Naive B cell (primary cell): ENCODE results near the gene DGCR6L. TPM values are rescaled to one million over a fixed set of nuclear protein-coding genes. Genes with fewer than 3 reads are reported as not detected.
"Not testable (repeated sequence)": the region's sequence is repeated elsewhere in the genome, so short reads cannot be mapped to it uniquely, and the experiment has no call there.

ENCODE experiments used
- ATAC-seq, 2 donors: fragments of 150-1000 bp; cut with Tn5 transposase; 2 replicates each; pipeline ENCODE4 v1.10.0; 2021; ENCODE audit warnings: low read depth in 2 of 2, mild to moderate bottlenecking in 2 of 2, moderate library complexity in 2 of 2
- DNase-seq: peaks from one replicate; pipeline ENCODE4 v3.0.0; 2022
- H3K27ac Mint-ChIP-seq, 6 donors: one replicate each; pipeline ENCODE4 v1.8.0; 2020 to 2022; ENCODE audit warnings: mild to moderate bottlenecking in 6 of 6, mixed read lengths in 6 of 6, moderate library complexity in 5 of 6, inconsistent platforms in 2 of 6
- H3K27me3 Mint-ChIP-seq, 3 donors: one replicate each; pipeline ENCODE4 v1.8.0; 2021 to 2022; ENCODE audit warnings: mixed read lengths in 3 of 3, mild to moderate bottlenecking in 1 of 3
- H3K36me3 Mint-ChIP-seq, 2 donors: one replicate each; pipeline ENCODE4 v1.8.0; 2020 to 2022; ENCODE audit warnings: mixed read lengths in 2 of 2, inconsistent platforms in 1 of 2, mild to moderate bottlenecking in 1 of 2
- H3K4me1 Mint-ChIP-seq, 3 donors: one replicate each; pipeline ENCODE4 v1.8.0; 2020 to 2022; ENCODE audit warnings: mixed read lengths in 3 of 3, inconsistent platforms in 1 of 3, mild to moderate bottlenecking in 1 of 3, moderate library complexity in 1 of 3
- H3K4me3 Mint-ChIP-seq, 8 donors: one replicate each; pipeline ENCODE4 v1.8.0; 2020 to 2022; ENCODE audit warnings: mild to moderate bottlenecking in 8 of 8, mixed read lengths in 8 of 8, moderate library complexity in 8 of 8, inconsistent platforms in 2 of 8
- H3K9me3 Mint-ChIP-seq, 7 donors: one replicate each; pipeline ENCODE4 v1.8.0; 2020 to 2022; ENCODE audit warnings: mixed read lengths in 7 of 7, mild to moderate bottlenecking in 5 of 7, inconsistent platforms in 2 of 7, moderate library complexity in 1 of 7
- polyA plus RNA-seq, 6 donors: library from polyadenylated mRNA; unstranded; fragments of 300-500 nt; fragmentation: Illumina TruSeq; gene quantifications; one replicate each; pipeline ENCODE4 v1.2.3, GENCODE V29; 2021; ENCODE audit warnings: low read depth in 6 of 6

DGCR6L gene
- polyA plus RNA-seq, 6 donors from 2014 or later, result 54.0 to 84.4 (median 56.6) TPM

GRCh38 chr22:20354238-20354975, 34.5 kb upstream of the DGCR6L start:
- no peaks in the 10 kb centered on the region for H3K27me3 Mint-ChIP-seq
- H3K36me3 Mint-ChIP-seq, result no peaks in the 10 kb centered on the region
- no peak for ATAC-seq
- no peaks in the 10 kb centered on the region for H3K4me1 Mint-ChIP-seq
- H3K4me3 Mint-ChIP-seq, result no peak overlapping the region
- H3K27ac Mint-ChIP-seq, result no peak overlapping the region
- no peak for DNase-seq
- H3K9me3 Mint-ChIP-seq, result no peaks in the 10 kb centered on the region

GRCh38 chr22:20352536-20352935, 32.7 kb upstream of the DGCR6L start:
- not testable (repeated sequence) for H3K9me3 Mint-ChIP-seq, H3K4me3 Mint-ChIP-seq, DNase-seq, ATAC-seq, H3K4me1 Mint-ChIP-seq, H3K36me3 Mint-ChIP-seq, H3K27me3 Mint-ChIP-seq
- H3K27ac Mint-ChIP-seq, result peak overlapping the region in 1 of 6 donors; percentile 76

DNA sequence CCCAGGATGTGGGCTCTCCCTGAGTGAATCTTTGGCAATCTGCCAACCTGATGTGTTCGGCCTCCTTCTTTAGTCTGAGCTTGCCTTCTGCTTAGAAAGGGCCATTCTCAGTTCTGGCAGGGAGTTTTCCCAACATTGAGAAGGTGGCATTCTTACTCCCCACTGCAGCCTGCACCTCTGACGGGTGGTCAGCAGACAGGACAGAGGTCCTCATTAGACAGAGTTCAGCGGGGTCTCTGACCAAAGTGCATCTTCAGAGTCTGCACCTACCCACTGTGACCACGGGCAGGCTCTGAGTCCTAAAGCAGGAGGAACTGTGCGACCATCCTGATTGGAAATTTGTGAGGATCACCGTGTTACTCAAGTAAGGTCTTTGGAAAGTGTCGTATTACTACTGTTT, 26.7 kb upstream of the DGCR6L start:
- ATAC-seq, H3K27me3 Mint-ChIP-seq, H3K4me1 Mint-ChIP-seq, H3K27ac Mint-ChIP-seq, H3K4me3 Mint-ChIP-seq, H3K36me3 Mint-ChIP-seq, H3K9me3 Mint-ChIP-seq, DNase-seq: not testable (repeated sequence)

DNA sequence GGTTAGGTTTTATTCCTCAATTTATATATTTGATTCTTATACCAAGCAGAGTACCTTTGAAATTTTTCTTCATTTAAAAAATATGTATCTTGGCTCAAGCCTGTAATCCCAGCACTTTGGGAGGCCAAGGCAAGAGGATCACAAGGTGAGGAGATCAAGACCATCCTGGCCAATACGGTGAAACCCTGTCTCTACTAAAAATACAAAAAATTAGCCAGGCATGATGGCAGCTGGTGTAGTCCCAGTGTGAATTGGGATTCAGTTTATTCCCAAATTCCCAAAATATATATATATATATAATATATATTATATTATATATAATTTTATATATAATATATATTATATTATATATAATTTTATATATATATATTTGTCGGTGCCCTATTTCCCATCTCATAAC, 18.4 kb upstream of the DGCR6L start:
- not testable (repeated sequence) for DNase-seq, H3K4me3 Mint-ChIP-seq

GRCh38 chr22:20337807-20338206, 17.9 kb upstream of the DGCR6L start:
- not testable (repeated sequence) for H3K4me3 Mint-ChIP-seq, H3K27ac Mint-ChIP-seq, ATAC-seq, H3K27me3 Mint-ChIP-seq, H3K4me1 Mint-ChIP-seq, DNase-seq, H3K36me3 Mint-ChIP-seq, H3K9me3 Mint-ChIP-seq

More for the DNA sequence above, 18.4 kb upstream of the DGCR6L start:
- ATAC-seq, H3K4me1 Mint-ChIP-seq, H3K27me3 Mint-ChIP-seq, H3K27ac Mint-ChIP-seq, H3K36me3 Mint-ChIP-seq, H3K9me3 Mint-ChIP-seq: not testable (repeated sequence)

DNA sequence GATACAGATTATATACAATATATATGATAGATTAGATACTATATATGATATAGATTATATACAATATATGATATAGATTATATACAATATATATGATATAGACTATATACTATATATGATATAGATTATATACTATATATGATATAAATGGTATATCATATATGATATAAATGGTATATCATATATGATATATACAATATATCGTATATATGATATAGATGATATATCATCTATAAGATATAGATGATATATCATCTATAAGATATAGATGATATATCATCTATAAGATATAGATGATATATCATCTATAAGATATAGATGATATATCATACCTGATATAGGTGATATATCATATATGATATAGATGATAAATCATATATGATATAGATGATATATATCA, 16.7 kb upstream of the DGCR6L start:
- not testable (repeated sequence) for DNase-seq, H3K27ac Mint-ChIP-seq, H3K36me3 Mint-ChIP-seq, H3K4me3 Mint-ChIP-seq, ATAC-seq, H3K27me3 Mint-ChIP-seq, H3K9me3 Mint-ChIP-seq, H3K4me1 Mint-ChIP-seq

- not testable (repeated sequence) for H3K4me3 Mint-ChIP-seq, H3K27me3 Mint-ChIP-seq, H3K36me3 Mint-ChIP-seq, H3K9me3 Mint-ChIP-seq, H3K27ac Mint-ChIP-seq, H3K4me1 Mint-ChIP-seq, DNase-seq, ATAC-seq
Measured at GRCh38 chr22:20328569-20328930, 8.7 kb upstream of the DGCR6L start.

- not testable (repeated sequence) for H3K27me3 Mint-ChIP-seq, H3K27ac Mint-ChIP-seq, H3K4me3 Mint-ChIP-seq, H3K36me3 Mint-ChIP-seq, DNase-seq, H3K9me3 Mint-ChIP-seq, ATAC-seq
- H3K4me1 Mint-ChIP-seq, result peaks cover 0 to 17% (median 11%) of the 10 kb centered on the region in 3 donors
Measured at GRCh38 chr22:20325996-20326395, 6.1 kb upstream of the DGCR6L start.

- DNase-seq (no peak), ATAC-seq (no peak)
- H3K36me3 Mint-ChIP-seq, result no peaks in the 10 kb centered on the region
- peaks cover 6 to 29% (median 20%) of the 10 kb centered on the region in 3 donors for H3K4me1 Mint-ChIP-seq
- H3K9me3 Mint-ChIP-seq, result peaks cover 0 to 2% (median 0%) of the 10 kb centered on the region in 7 donors
- H3K27ac Mint-ChIP-seq, result no peak overlapping the region
- no peaks in the 10 kb centered on the region for H3K27me3 Mint-ChIP-seq
- peak overlapping the region in 1 of 8 donors; percentile 43 for H3K4me3 Mint-ChIP-seq
Measured at GRCh38 chr22:20324139-20324516, 4.3 kb upstream of the DGCR6L start.

DNA sequence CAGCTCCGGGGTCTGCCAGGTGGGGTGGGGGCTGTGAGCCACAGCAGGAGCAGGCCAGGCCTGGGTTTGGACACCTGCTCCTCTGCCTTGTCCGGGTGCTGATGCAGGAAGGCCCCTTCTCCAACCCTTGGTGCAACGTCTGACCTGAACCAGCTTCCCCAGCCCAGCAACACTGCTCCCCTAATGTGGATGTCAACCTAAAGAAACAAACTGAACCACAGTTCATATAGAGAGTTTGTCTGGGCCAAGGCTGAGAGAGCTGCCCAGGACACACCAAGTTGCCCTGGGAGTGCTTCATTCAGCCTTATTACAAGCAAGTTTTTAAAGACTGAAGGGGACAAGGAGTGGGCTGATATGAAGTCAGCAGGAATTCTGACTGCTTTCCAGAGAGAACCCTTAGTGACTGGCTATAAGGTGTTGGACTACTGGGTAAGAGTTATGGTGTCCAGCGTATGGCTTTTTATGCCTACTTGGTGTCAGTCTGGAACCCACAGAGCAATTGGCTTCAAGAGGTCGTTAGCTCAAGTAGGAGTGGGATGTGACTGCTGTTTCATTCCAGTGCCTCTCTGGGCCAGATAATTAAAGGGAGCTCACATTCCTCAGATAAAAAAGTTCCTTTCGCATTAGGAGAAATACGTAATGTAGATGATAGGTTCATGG, 1.8 kb upstream of the DGCR6L start:
- Mint-ChIP-seq H3K4me1 (peaks cover 6 to 43% (median 34%) of the 10 kb centered on the region in 3 donors), H3K27ac (peak overlapping the region in 3 of 6 donors; percentile 49 to 72 (median 70)), H3K4me3 (peak overlapping the region in 7 of 8 donors; percentile 5 to 87 (median 67))
- not testable (repeated sequence) for H3K36me3 Mint-ChIP-seq, H3K9me3 Mint-ChIP-seq, ATAC-seq, H3K27me3 Mint-ChIP-seq, DNase-seq

GRCh38 chr22:20320659-20321551, 1.0 kb upstream of the DGCR6L start:
- not testable (repeated sequence) for H3K36me3 Mint-ChIP-seq, H3K9me3 Mint-ChIP-seq, DNase-seq, H3K27me3 Mint-ChIP-seq, ATAC-seq
- peak overlapping the region; percentile 88 to 94 (median 92) for H3K4me3 Mint-ChIP-seq
- peaks cover 6 to 50% (median 34%) of the 10 kb centered on the region in 3 donors for H3K4me1 Mint-ChIP-seq
- peak overlapping the region; percentile 10 to 85 (median 75) for H3K27ac Mint-ChIP-seq

DNA sequence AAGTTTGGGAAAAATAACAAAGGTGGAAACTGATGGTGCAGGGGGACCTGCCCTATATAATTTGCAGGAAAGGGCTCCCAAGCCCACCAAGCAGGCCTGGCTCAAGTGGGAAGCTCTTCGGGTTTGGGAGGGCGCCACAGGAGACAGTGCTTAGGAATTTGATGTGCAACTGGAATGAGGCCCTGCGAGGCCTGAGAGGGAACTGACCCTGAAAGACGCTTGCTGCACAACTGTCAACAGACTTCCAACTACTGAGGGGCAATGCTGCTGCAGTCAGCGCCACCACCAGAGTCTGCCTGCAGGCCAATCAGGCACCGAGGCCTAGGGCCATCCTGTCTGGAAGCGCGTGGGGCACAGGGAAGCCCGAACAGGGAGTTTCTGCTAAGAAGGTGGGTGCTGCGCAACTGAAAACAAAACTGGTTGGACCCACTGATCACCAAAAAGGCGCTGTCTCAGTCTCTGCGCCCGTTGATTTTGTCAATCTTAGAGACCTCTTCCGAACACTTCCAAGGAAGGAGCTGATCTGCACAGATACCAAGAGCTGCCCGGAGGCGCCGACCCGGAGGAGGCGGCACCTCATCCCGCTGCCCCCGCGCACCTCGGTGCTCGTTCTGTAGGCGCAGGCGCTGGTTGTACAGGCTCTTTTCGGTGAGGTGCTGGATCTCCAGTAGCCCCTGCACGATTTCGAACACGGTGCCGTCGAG, 667 bp downstream of the DGCR6L start:
- Mint-ChIP-seq H3K4me3 (peak overlapping the region; percentile 88 to 94 (median 92)), H3K27me3 (no peaks in the 10 kb centered on the region), H3K27ac (peak overlapping the region in 5 of 6 donors; percentile 29 to 82 (median 66)), H3K4me1 (peaks cover 6 to 50% (median 34%) of the 10 kb centered on the region in 3 donors), H3K9me3 (no peaks in the 10 kb centered on the region), H3K36me3 (no peaks in the 10 kb centered on the region)
- no peak for DNase-seq
- peak in 1 of 2 donors; percentile 9 for ATAC-seq
